HG02870 (cell line): ENCODE data around the gene RNF114.
"Not testable (repeated sequence)": the region's sequence is repeated elsewhere in the genome, so short reads cannot be mapped to it uniquely, and the experiment has no call there.

Source experiments
- ATAC-seq: cut with Tn5 transposase; IDR thresholded peaks from one replicate; pipeline ENCODE4 v1.9.1; 2021; ENCODE audit warnings: mild to moderate bottlenecking, moderate library complexity; ENCODE audit not compliant: unreplicated experiment

Gene RNF114

GRCh38 chr20:49983848-49984408 lies 47.7 kb downstream of the RNF114 start:
- ATAC-seq: no peak

GRCh38 chr20:49984426-49985153 lies 48.4 kb downstream of the RNF114 start:
- no peak for ATAC-seq

- ATAC-seq: no peak
Observed at GRCh38 chr20:49985157-49985556, 49.0 kb downstream of the RNF114 start.

GRCh38 chr20:49985617-49986016 lies 49.4 kb downstream of the RNF114 start:
- no peak for ATAC-seq

- no peak for ATAC-seq
Observed at GRCh38 chr20:49986049-49986448, 49.9 kb downstream of the RNF114 start.

GRCh38 chr20:49987015-49987867 lies 51.0 kb downstream of the RNF114 start:
- no peak for ATAC-seq

GRCh38 chr20:49987868-49988690 lies 51.9 kb downstream of the RNF114 start:
- no peak for ATAC-seq

- no peak for ATAC-seq
Observed at GRCh38 chr20:49989234-49990065, 53.3 kb downstream of the RNF114 start.

GRCh38 chr20:49990271-49990720 lies 54.1 kb downstream of the RNF114 start:
- no peak for ATAC-seq

GRCh38 chr20:49993301-49993751 lies 57.1 kb downstream of the RNF114 start:
- ATAC-seq: no peak

- ATAC-seq: no peak
Observed at GRCh38 chr20:49995586-49995985, 59.4 kb downstream of the RNF114 start.

GRCh38 chr20:49998478-49999188 lies 62.4 kb downstream of the RNF114 start:
- ATAC-seq: not testable (repeated sequence)

GRCh38 chr20:49999329-49999728 lies 63.1 kb downstream of the RNF114 start:
- no peak for ATAC-seq

GRCh38 chr20:50000548-50001222 lies 64.5 kb downstream of the RNF114 start:
- not testable (repeated sequence) for ATAC-seq

- no peak for ATAC-seq
Observed at GRCh38 chr20:50001784-50002311, 65.7 kb downstream of the RNF114 start.

GRCh38 chr20:50003253-50003656 lies 67.1 kb downstream of the RNF114 start:
- no peak for ATAC-seq
